GM12892 (cell line): ENCODE results near the gene KISS1.

Experiments used
- POLR2A ChIP-seq: IDR thresholded peaks from 2 replicates; pipeline ENCODE4 v1.6.1; 2011; ENCODE audit warnings: low read depth, low read length, control low read depth
- POLR2AphosphoS5 ChIP-seq: IDR thresholded peaks from 2 replicates; pipeline ENCODE4 v1.6.1; 2011; ENCODE audit warnings: low read depth, low read length, control low read depth

GRCh38 chr1:204170494-204171155, 25.7 kb downstream of the KISS1 start:
- no peak for TF ChIP-seq POLR2AphosphoS5
- no peak for TF ChIP-seq POLR2A
